A549 (cell line): ENCODE measurements around the gene ITGB7. TPM values are rescaled to one million over a fixed set of nuclear protein-coding genes. Genes with fewer than 3 reads are reported as not detected.

Experiments used
- ATAC-seq, 2 experiments: fragments of 200-7000 bp in 1 of 2; fragments of >200 bp in 1 of 2; cut with Nextera tagmentation in 1 of 2; cut with Tn5 transposase in 1 of 2; 3 replicates each; pipeline versions ENCODE4 v1.8.0 to v1.9.1; 2018 to 2020; ENCODE audit warnings: mild to moderate bottlenecking in 1 of 2, moderate library complexity in 1 of 2
- CTCF ChIA-PET: fragments of 300-600 bp; sonication (Branson Sonifier 250); formaldehyde crosslinking; extraction: SDS; loops from one replicate; lab custom pipeline; 2021; ENCODE audit warnings: antibody characterized with exemption, inconsistent platforms; lab: Yijun Ruan, JAX
- POLR2A ChIA-PET: fragments of 350-600 bp; formaldehyde crosslinking; extraction: SDS; loops from one replicate; lab custom pipeline; 2021; ENCODE audit warnings: antibody characterized with exemption, inconsistent platforms; lab: Yijun Ruan, JAX
- DNase-seq, 2 experiments: peaks; one replicate each; pipeline versions ENCODE4 v3.0.0 to v3.0.0-alpha.2; 2011 to 2016; ENCODE audit warnings: low read depth in 1 of 2, low spot score in 1 of 2
- FAIRE-seq: peaks from 2 replicates; lab custom pipeline; 2011; peaks lifted over from hg19 to GRCh38; lab: Jason Lieb, UNC
- H3K27ac ChIP-seq, 2 experiments: fragments of >200 bp; sonication (Bioruptor Twin); formaldehyde crosslinking; 3 replicates each; pipeline ENCODE4 v1.5.1; 2016 to 2017
- H3K4me1 ChIP-seq: fragments of >200 bp; sonication (Bioruptor Twin); formaldehyde crosslinking; 3 replicates; pipeline ENCODE4 v1.6.1; 2016
- H3K4me2 ChIP-seq: fragments of >200 bp; sonication (Bioruptor Twin); formaldehyde crosslinking; 3 replicates; pipeline ENCODE4 v1.6.1; 2016
- H3K4me3 ChIP-seq: fragments of >200 bp; sonication (Bioruptor Twin); formaldehyde crosslinking; 3 replicates; pipeline ENCODE4 v1.5.1; 2016
- H3K9me3 ChIP-seq: fragments of >200 bp; sonication (Bioruptor Twin); formaldehyde crosslinking; 3 replicates; pipeline ENCODE4 v1.6.1; 2016
- CBX2 ChIP-seq: fragments of 200-600 bp; sonication (generic); IDR thresholded peaks from 2 replicates; pipeline ENCODE4 v1.6.1; 2016; ENCODE audit warnings: low read depth, mild to moderate bottlenecking, borderline replicate concordance
- CEBPB ChIP-seq, 2 experiments: fragments of >200 bp in 1 of 2; sonication (Bioruptor Twin) in 1 of 2; formaldehyde crosslinking in 1 of 2; IDR thresholded peaks; 2 replicates each; pipeline ENCODE4 v1.6.1; 2012 to 2016
- CHD4 ChIP-seq: fragments of 200-600 bp; sonication (generic); IDR thresholded peaks from 2 replicates; pipeline ENCODE4 v1.6.1; 2016; ENCODE audit warnings: antibody characterized with exemption, mild to moderate bottlenecking, borderline replicate concordance
- FOXS1 ChIP-seq: fragments of 250-450 bp; sonication (Bioruptor Pico); IDR thresholded peaks from 2 replicates; pipeline ENCODE4 v1.5.0; 2020; ENCODE audit warnings: mild to moderate bottlenecking, moderate library complexity
- HOXA7 ChIP-seq: fragments of 250-450 bp; sonication (Bioruptor Pico); IDR thresholded peaks from 2 replicates; pipeline ENCODE4 v1.5.0; 2020; ENCODE audit warnings: mild to moderate bottlenecking, moderate library complexity
- JUN ChIP-seq, 2 experiments: fragments of >200 bp; sonication (Bioruptor Twin); formaldehyde crosslinking; IDR thresholded peaks; 2 replicates in 1 of 2; 3 replicates in 1 of 2; pipeline ENCODE4 v1.6.1; 2016 to 2017
- KDM5A ChIP-seq: fragments of 200-600 bp; sonication (generic); IDR thresholded peaks from 2 replicates; pipeline ENCODE4 v1.6.1; 2016; ENCODE audit warnings: antibody characterized with exemption, mild to moderate bottlenecking
- MAFK ChIP-seq: fragments of 450-650 bp; IDR thresholded peaks from 2 replicates; pipeline ENCODE4 v1.6.1; 2014; ENCODE audit not compliant: partially characterized antibody
- NR3C1 ChIP-seq: fragments of >200 bp; sonication (Bioruptor Twin); formaldehyde crosslinking; IDR thresholded peaks from 3 replicates; pipeline ENCODE4 v1.6.1; 2017
- POLR2A ChIP-seq: IDR thresholded peaks from 2 replicates; pipeline ENCODE4 v1.6.1; 2012; ENCODE audit warnings: mild to moderate bottlenecking, low read length
- POLR2AphosphoS2 ChIP-seq: conservative IDR thresholded peaks from 2 replicates; pipeline ENCODE4 v1.6.1; 2012; ENCODE audit warnings: low read length, improper control_type of control experiment, inconsistent platforms
- RARB ChIP-seq: fragments of 250-450 bp; sonication (Bioruptor Pico); IDR thresholded peaks from 2 replicates; pipeline ENCODE4 v1.8.0; 2021; ENCODE audit warnings: mild to moderate bottlenecking, moderate library complexity
- TP53 ChIP-seq: fragments of 250-450 bp; sonication (Bioruptor Pico); IDR thresholded peaks from 2 replicates; pipeline ENCODE4 v1.5.0; 2021; ENCODE audit warnings: mild to moderate bottlenecking, moderate library complexity
- ZC3H11A ChIP-seq: fragments of 450-650 bp; IDR thresholded peaks from 2 replicates; pipeline ENCODE4 v1.6.1; 2014; ENCODE audit warnings: antibody characterized with exemption, mild to moderate bottlenecking
- ZFP36 ChIP-seq: fragments of 450-650 bp; IDR thresholded peaks from 2 replicates; pipeline ENCODE4 v1.6.1; 2014; ENCODE audit warnings: borderline replicate concordance; ENCODE audit not compliant: partially characterized antibody
- WGBS: methylation state at CpG from one replicate; pipeline ENCODE4 v1.1.6; 2017; ENCODE audit errors: missing lambda C conversion rate; 5-methylcytosine and 5-hydroxymethylcytosine counted together
- polyA minus RNA-seq: library from RNA; depleted of rRNA, polyadenylated mRNA; stranded (reverse); fragments of >200 nt; gene quantifications from 2 replicates; pipeline ENCODE4 v1.2.3, GENCODE V29; 2011; rRNA and poly(A)+ RNA removed
- polyA plus RNA-seq, 4 experiments: library from polyadenylated mRNA; depleted of rRNA in 3 of 4; stranded (reverse); fragments of >200 nt; fragmentation: RNase III in 1 of 4; extraction: RNeasy Plus Mini Kit Qiagen cat#74134 plus additional on column Dnase treatment in 1 of 4; gene quantifications; 2 replicates in 3 of 4; 3 replicates in 1 of 4; pipeline ENCODE4 v1.2.3, GENCODE V29; 2011 to 2017
- TF ChIP-seq, protein P1 (sequence below): fragments of 450-650 bp; IDR thresholded peaks from 2 replicates; pipeline ENCODE4 v1.6.1; 2014; ENCODE audit warnings: antibody characterized with exemption
- TF ChIP-seq, protein P2 (sequence below): fragments of >200 bp; sonication (Bioruptor Twin); formaldehyde crosslinking; IDR thresholded peaks from 3 replicates; pipeline ENCODE4 v1.6.1; 2016
- TF ChIP-seq, protein P3 (sequence below): fragments of 250-450 bp; sonication (Bioruptor Pico); IDR thresholded peaks from 2 replicates; pipeline ENCODE4 v1.5.0; 2021; ENCODE audit warnings: mild to moderate bottlenecking, moderate library complexity, borderline replicate concordance
- TF ChIP-seq, protein P4 (sequence below): fragments of >200 bp; sonication (Bioruptor Twin); formaldehyde crosslinking; IDR thresholded peaks from 2 replicates; pipeline ENCODE4 v1.6.1; 2016
- TF ChIP-seq, protein P5 (sequence below): IDR thresholded peaks from 2 replicates; pipeline ENCODE4 v1.6.1; 2012
- TF ChIP-seq, protein P6 (sequence below): fragments of 150-350 bp; IDR thresholded peaks from 2 replicates; pipeline ENCODE4 v1.6.1; 2014; ENCODE audit warnings: low read depth, mild to moderate bottlenecking, low read length

The ITGB7 gene, protein sequence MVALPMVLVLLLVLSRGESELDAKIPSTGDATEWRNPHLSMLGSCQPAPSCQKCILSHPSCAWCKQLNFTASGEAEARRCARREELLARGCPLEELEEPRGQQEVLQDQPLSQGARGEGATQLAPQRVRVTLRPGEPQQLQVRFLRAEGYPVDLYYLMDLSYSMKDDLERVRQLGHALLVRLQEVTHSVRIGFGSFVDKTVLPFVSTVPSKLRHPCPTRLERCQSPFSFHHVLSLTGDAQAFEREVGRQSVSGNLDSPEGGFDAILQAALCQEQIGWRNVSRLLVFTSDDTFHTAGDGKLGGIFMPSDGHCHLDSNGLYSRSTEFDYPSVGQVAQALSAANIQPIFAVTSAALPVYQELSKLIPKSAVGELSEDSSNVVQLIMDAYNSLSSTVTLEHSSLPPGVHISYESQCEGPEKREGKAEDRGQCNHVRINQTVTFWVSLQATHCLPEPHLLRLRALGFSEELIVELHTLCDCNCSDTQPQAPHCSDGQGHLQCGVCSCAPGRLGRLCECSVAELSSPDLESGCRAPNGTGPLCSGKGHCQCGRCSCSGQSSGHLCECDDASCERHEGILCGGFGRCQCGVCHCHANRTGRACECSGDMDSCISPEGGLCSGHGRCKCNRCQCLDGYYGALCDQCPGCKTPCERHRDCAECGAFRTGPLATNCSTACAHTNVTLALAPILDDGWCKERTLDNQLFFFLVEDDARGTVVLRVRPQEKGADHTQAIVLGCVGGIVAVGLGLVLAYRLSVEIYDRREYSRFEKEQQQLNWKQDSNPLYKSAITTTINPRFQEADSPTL
- polyA plus RNA-seq (2011; rRNA removed) = 0.56 and 0.71 TPM in 2 replicates
- polyA plus RNA-seq (2012; cell fraction: cytosol; rRNA removed) = 0.69 and 1.3 TPM in 2 replicates
- polyA plus RNA-seq (2012; cell fraction: nucleus; rRNA removed) = 2.9 TPM in 2 replicates
- polyA plus RNA-seq (2017; fragmentation: RNase III; extraction: RNeasy Plus Mini Kit Qiagen cat#74134 plus additional on column Dnase treatment) = 0.54 to 0.66 TPM (median 0.64 TPM) in 3 replicates
- polyA minus RNA-seq = 1.3 and 1.7 TPM in 2 replicates

DNA sequence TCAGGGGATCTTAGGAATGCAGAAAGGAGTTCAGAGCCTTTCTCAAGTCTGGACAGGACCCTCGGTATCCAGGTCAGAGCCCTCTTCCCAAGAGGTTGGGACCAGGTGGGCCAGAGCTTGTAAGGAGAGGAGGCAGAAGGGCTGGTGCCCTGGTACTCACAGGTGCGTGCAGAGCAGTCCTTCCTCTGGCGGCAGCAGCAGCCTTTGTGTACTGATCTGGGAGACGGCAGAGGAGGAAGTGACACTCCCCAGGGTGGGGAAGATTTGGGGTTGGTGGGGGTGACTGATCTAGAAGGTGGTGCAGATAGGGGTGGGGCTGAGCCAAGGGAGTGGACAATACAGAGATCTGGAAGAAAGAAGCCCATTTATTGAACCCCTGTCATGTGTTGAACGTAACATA is at the start of gene ITGB7:
Gene ITGB7, minus strand, starts transcription at position 210 of the 400 bp plus-strand sequence. CDS start 6,808 bp downstream, outside the sequence.
- POLR2A ChIA-PET = no interaction called here

DNA sequence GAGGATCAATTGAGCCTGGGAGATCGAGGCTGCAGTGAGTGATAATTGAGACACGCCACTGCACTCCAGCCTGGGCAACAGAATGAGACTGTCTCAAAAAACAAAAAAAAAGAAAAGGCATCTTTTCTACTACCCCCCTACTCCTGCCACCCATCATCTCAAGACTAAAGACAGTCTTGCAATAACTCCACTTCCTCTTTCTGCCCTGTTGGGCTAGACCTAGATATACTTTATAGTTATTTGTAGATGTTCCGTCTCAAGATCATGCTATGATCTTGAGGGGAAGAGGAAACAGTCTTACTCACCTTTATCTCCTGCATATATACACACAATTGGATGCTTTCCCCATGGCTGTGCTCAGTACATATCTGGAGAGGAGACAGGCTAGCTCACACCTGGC is 48.9 kb upstream of the ITGB7 start:
- no peak overlapping the region for H3K4me2 ChIP-seq

More for the DNA sequence above, at the start of gene ITGB7:
- Histone ChIP-seq H3K4me3 (no peak within 1 kb of the TSS), H3K9me3 (no peaks in the 10 kb centered on the region)
- no peak for FAIRE-seq
- TF ChIP-seq HOXA7 (CRISPR knock-in tag) (no peak), ZC3H11A (no peak), POLR2A (no peak), TP53 (no peak), KDM5A (no peak), JUN (IDR thresholded peaks at IDR 0.05) (no peak), CBX2 (no peak), CHD4 (no peak)
- TF ChIP-seq, protein P1, sequence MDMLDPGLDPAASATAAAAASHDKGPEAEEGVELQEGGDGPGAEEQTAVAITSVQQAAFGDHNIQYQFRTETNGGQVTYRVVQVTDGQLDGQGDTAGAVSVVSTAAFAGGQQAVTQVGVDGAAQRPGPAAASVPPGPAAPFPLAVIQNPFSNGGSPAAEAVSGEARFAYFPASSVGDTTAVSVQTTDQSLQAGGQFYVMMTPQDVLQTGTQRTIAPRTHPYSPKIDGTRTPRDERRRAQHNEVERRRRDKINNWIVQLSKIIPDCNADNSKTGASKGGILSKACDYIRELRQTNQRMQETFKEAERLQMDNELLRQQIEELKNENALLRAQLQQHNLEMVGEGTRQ = no peak
- TF ChIP-seq, protein P2, sequence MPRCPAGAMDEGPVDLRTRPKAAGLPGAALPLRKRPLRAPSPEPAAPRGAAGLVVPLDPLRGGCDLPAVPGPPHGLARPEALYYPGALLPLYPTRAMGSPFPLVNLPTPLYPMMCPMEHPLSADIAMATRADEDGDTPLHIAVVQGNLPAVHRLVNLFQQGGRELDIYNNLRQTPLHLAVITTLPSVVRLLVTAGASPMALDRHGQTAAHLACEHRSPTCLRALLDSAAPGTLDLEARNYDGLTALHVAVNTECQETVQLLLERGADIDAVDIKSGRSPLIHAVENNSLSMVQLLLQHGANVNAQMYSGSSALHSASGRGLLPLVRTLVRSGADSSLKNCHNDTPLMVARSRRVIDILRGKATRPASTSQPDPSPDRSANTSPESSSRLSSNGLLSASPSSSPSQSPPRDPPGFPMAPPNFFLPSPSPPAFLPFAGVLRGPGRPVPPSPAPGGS = no peak
- TF ChIP-seq, all 56 proteins: peak for 0
- DNase-seq (no peak), ATAC-seq (no peak)
- no peaks in the 10 kb centered on the region for H3K4me1 ChIP-seq
- 70% methylated on average over 5 of the region's 5 CpGs for WGBS
- CTCF ChIA-PET = interaction anchor here (2.4 to 33.2 kb wide), 6 partner anchors 7 to 141 kb away, joined by 6 to 1046 read pairs (median 190); partner anchors contain the start of genes CSAD, MYG1, PFDN5 and ZNF740
- no peak within 1 kb of the TSS for H3K4me2 ChIP-seq
- H3K27ac ChIP-seq = no peak within 1 kb of the TSS

More for the DNA sequence above, 48.9 kb upstream of the ITGB7 start:
- FAIRE-seq (no peak), ATAC-seq (no peak), DNase-seq (no peak)
- ChIA-PET CTCF (interaction anchor here (1.2 to 12.8 kb wide), 6 partner anchors 12 to 60 kb away, joined by 4 to 216 read pairs (median 8); partner anchors contain the start of genes ESPL1 and ITGB7), POLR2A (no interaction called here)
- Histone ChIP-seq H3K4me3 (no peak overlapping the region), H3K9me3 (no peaks in the 10 kb centered on the region), H3K27ac (no peak overlapping the region), H3K4me1 (peaks cover 11% of the 10 kb centered on the region)
- WGBS = 93% methylated on average over 3 of the region's 3 CpGs
- no peak for TF ChIP-seq ZFP36
- no peak for TF ChIP-seq POLR2AphosphoS2
- TF ChIP-seq, protein P3, sequence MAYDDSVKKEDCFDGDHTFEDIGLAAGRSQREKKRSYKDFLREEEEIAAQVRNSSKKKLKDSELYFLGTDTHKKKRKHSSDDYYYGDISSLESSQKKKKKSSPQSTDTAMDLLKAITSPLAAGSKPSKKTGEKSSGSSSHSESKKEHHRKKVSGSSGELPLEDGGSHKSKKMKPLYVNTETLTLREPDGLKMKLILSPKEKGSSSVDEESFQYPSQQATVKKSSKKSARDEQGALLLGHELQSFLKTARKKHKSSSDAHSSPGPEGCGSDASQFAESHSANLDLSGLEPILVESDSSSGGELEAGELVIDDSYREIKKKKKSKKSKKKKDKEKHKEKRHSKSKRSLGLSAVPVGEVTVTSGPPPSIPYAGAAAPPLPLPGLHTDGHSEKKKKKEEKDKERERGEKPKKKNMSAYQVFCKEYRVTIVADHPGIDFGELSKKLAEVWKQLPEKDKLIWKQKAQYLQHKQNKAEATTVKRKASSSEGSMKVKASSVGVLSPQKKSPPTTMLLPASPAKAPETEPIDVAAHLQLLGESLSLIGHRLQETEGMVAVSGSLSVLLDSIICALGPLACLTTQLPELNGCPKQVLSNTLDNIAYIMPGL (CRISPR knock-in tag) = no peak
- TF ChIP-seq RARB (CRISPR knock-in tag) = no peak
- TF ChIP-seq TP53 = no peak
- no peak for TF ChIP-seq FOXS1
- TF ChIP-seq CEBPB (IDR thresholded peaks at IDR 0.05) = no peak
- TF ChIP-seq NR3C1 = no peak
- TF ChIP-seq, protein P4, sequence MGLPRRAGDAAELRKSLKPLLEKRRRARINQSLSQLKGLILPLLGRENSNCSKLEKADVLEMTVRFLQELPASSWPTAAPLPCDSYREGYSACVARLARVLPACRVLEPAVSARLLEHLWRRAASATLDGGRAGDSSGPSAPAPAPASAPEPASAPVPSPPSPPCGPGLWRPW = no peak
- TF ChIP-seq, protein P5, sequence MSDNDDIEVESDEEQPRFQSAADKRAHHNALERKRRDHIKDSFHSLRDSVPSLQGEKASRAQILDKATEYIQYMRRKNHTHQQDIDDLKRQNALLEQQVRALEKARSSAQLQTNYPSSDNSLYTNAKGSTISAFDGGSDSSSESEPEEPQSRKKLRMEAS = no peak
- TF ChIP-seq, protein P6, sequence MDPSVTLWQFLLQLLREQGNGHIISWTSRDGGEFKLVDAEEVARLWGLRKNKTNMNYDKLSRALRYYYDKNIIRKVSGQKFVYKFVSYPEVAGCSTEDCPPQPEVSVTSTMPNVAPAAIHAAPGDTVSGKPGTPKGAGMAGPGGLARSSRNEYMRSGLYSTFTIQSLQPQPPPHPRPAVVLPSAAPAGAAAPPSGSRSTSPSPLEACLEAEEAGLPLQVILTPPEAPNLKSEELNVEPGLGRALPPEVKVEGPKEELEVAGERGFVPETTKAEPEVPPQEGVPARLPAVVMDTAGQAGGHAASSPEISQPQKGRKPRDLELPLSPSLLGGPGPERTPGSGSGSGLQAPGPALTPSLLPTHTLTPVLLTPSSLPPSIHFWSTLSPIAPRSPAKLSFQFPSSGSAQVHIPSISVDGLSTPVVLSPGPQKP = no peak
- TF ChIP-seq MAFK = no peak
